ENCODE results near the gene AP2B1.

AP2B1 gene

DNA sequence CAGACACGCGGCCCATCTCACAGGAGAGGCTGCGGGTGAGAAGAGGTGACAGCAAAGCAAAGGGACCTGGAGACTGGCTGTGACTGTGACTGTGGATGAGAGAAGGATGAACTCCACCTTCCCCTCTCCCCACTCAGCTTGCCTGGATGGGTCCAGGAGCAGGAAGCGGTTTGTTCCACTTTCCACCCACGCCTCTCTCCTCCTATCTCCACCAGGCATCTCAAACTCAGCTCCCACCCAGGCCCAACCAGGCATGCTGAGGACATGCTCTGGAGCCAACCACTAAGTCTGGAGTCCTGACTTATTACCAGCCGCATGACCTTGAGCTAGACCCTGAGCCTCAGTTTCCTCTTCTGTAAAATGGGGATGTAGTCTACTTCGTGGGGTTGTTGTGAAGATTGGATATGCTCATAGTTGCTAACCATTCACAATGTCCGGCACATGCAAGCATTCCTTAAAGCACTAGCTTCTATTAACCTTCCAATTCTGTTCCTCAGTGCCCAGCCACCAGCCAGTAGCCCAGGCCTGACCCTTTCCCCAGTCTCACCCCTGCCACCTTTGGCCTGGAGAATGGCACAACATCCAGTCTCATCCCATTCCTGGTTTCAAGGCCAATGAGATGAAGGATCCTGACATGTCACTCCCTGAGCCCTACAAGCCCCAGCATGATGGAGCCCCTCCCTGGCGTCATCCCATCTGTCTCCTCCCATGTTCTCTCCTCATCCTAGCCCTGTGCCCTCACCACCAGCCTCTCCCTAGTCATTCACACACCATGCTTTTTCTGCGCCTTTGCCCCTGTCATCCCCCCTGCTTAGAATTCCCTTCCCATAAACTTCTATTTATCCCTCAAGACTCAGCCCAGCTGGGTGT lies 163.6 kb downstream of the AP2B1 start:
- no peak for DNase-seq

DNA sequence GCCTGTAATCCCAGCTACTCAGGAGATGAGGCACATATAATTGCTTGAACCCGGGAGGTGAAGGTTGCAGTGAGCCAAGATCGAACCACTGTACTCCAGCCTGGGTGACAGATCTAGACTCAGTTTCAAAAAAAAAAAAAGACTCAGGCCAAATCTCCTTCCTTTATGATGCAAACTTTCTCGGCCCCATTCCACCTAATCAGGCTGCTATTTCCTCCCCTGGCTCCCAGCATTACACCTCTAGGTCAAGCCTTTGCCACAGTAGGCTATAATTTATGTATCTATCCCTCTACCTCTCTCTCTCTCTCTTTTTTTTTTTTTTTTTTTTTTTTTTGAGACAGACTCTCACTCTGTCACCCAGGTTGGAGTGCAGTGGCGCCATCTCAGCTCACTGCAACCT lies 164.4 kb downstream of the AP2B1 start:
- DNase-seq: peak; percentile 67

DNA sequence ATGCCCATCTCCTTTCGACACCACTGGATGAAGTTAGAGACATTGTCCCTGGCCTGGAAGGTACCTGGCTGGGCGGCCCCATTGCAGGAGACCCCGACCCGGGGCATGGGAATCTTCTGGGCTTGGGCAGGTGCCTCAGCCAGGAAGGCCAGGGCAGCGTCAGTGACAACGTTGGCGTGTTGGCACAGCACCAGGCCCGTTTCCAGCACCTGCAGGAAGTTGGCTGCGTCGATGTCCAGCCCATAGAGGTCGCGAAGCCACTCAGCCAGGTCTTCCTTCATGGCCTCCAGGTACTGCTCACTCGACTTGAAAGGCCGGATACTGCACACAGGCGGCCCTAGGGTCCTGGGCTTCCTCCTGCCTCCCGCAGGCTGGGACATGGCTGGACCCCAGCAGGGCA lies 165.3 kb downstream of the AP2B1 start:
- DNase-seq: no peak

DNA sequence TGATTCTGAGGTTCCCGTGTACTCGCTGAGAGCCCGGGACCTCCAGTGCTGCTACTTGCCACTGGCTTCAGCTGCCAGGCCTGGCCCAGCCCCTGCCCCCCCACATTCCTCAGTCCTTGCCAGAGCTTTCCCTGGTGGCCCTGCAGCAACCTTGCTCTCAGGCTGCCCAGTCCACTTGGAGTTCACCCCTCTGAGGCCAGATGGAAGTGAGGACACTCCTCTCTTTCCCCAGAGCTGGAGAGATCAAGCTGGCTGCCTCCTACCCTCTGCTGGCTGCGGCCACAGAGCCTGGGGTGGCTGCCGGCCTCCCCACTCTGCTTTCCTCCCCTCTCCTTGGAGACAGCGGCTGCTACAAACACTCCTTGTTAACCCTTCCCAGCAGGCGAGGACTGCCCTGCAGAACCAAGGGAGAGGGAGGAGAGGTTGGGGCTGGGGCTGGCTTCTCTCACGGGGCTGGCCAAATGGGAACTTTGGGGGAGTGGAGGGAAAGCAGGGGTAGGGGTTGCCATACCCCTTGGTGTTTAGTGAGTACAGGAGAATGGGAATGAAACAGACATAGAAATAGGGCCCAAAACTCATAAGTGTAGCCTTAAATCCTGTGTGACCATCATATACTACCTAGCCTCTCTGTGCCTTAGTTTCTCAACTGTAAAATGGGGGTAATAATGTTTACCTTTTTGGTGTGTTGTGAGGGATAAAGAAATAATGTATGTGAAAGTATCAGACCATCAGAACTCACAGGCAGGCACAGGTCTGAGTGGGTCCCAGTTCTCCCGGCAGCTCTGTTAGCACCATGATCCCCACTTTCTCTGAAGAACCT lies 166.0 kb downstream of the AP2B1 start, which contains the start of gene GAS2L2:
Gene GAS2L2, minus strand, starts transcription at position 295 of the 820 bp plus-strand sequence. CDS start 389 bp downstream, outside the sequence.
- no peak for DNase-seq

DNA sequence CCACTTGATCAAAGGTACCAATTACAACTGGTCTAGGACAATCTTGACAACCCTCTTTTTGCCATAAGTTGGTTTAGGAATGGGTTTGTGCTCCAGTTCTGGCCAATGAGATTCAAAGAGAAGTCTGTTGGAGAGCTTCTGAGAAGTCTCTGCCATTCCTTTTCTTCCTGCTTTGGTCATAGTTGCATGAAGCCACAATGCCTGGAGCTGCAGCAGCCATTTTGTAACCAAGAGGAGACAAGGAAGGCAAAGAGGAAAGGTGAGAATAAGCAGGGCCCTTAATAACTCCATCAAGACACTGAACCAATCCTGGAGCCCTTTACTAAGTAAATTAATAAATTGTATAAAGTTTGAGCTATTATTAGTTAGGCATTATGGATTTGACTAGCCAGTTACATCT lies 170.1 kb downstream of the AP2B1 start:
- no peak for DNase-seq

DNA sequence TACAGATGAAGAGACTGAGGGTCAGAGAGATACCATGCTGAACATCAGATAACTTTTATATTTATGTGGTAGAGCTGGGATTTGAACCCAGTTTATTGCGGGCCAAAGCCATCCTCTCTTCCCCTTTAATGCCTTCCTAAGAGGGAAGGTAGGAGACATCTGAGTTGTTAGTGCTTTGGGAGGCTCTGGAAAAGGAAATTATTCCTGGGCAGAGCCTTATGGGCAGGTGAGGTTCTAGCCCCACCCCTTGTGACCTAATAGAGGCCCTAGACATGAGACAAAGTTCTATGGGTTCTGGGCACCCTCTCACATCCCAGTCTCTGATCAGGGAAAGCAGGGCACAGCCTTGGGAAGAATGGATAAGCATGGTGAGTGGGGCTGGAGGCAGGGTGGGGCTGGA lies 173.5 kb downstream of the AP2B1 start, which contains the start of gene C17orf50:
Gene C17orf50, plus strand, starts transcription at position 301 of the 400 bp plus-strand sequence. Its CDS starts 55 bp downstream, at position 356.
- no peak for DNase-seq

DNA sequence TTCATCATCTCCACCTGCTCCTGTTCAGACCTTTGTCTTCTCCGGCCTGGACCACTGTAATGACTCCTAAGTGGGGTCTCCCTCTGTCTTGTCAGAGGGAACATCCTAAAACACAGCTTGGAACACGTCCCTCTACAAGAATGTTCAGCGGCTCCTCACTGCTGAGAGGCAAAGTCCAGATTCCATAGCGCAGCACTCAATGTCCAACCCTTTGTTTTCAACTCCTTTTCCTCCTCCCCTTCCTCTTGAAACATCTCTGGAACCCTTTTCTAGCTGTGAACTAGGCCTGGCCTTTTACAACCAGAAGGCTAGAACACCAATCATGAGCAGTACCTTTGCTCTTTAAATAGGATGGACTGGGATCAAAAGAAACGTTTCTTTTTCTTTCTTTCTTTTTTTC lies 174.5 kb downstream of the AP2B1 start:
- no peak for DNase-seq

GRCh38 chr17:35763767-35764122 lies 176.6 kb downstream of the AP2B1 start:
- DNase-seq: no peak

DNA sequence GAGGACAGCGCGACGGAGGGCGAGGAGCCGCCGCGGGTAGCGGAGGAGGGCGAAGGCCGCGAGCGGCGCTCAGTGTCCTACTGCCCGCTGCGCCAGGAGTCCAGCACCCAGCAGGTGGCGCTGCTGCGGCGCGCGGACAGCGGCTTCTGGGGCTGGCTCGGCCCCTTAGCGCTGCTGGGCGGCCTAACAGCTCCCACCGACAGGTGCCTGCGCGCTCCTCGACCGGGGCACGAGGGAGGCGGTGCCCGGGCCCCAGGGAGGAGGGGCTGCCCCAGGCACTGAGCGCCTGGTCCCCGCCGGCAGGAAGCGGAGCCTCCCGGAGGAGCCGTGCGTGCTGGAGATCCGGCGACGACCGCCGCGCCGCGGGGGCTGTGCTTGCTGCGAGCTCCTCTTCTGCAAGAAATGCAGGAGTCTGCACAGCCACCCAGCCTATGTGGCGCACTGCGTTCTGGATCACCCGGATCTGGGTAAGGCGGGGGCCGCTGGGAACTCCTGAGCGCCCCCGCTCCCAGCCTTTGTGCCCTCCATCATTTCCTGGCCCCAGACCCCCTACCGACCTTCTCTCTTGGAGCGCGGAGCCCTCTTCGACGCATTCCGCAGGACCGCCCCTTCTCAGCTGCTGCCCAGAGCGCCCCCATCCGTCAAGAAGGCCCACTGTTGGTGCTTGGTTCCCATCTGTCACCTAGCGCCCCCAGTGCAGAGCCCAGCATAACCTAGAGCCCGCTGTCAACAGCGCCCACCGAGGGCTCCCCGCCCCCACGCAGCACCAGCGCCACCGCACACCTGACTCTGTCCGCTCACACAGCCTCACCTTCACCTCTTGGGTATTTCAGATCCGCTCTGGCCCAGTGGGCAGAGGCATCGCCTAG lies 177.2 kb downstream of the AP2B1 start:
- peak; percentile 84 for DNase-seq

GRCh38 chr17:35765086-35765710 lies 178.1 kb downstream of the AP2B1 start:
- DNase-seq: no peak

GRCh38 chr17:35765756-35766488 lies 178.8 kb downstream of the AP2B1 start:
- no peak for DNase-seq

- no peak for DNase-seq
Measured at GRCh38 chr17:35766489-35766877, 179.4 kb downstream of the AP2B1 start.

- peak; percentile 32 for DNase-seq
Measured at GRCh38 chr17:35766903-35767510, 179.9 kb downstream of the AP2B1 start.

DNA sequence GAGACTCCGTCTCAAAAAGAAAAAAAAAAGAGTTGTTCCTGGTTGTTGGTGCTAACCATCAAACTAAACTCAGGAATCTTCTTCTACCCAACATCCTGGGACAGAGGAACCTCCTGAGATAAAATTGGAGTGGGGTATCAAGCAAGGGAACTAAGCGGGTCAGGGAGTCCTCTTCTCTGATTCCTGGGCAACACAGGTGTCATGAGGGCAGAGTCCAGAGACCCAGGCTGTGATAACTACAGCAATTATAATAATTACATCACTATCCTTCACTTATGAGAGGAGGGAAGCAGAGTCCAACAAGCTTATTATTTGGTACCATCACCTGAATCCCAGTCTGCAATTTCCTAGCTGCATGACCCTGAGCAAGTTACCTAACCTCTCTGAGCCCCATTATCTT lies 181.7 kb downstream of the AP2B1 start:
- no peak for DNase-seq

- DNase-seq: no peak
Measured at GRCh38 chr17:35769895-35770486, 182.9 kb downstream of the AP2B1 start.

DNA sequence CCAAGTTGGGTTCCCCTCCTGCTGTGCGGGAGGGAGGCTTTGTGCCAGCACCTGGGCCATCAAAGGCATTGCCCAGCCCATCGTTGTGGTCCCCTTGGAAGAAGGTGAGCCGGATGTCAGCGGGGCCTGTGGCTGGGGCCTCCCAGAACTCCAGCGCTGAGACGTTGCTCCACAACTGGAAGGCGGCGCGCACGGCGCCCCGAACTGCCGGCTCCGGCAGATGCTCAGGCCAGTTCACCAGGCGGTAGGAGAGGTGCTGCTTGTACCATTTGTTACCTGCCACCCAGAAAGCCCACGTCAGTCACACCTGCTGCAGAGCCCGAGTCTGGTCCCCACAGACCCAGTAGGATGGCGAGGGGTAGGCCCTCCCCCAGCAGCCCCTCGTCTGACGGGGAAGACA lies 186.0 kb downstream of the AP2B1 start:
- no peak for DNase-seq

DNA sequence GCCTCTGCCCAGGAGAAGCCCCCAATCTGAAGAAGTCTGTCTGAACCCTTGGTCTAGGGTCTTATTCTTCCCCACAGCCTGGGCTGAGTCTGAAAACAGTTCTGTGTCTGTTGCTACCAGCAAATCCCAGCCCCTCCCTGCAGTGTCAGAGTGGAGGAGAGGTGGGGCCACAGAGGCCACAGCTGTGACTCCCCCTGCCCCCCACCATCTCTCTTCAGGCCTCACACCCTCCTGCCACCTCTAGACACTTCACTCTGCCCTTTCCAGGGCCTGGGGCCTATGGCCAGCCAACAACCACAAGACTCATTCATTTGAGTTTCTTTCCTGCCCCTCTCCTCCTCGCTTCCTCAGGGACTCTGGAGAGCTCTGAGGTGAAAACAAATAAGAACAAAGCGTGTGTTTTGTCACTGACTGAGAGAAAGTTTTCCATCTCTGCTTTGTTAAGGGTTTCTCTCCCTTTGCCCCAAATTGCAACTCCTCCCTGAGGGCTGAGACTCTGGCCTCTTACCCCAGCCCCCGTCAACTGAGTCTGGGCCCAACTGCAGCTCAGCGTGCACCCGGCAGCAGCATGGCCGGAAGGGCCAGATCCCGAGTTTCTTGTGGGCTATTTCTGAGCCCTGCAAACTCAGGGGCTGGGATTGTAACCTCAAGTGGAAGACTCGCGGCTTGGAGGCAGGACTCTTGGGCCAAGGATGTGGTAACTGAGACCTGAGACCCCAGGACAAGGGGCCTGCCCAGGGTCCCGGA lies 186.7 kb downstream of the AP2B1 start:
- DNase-seq: no peak

DNA sequence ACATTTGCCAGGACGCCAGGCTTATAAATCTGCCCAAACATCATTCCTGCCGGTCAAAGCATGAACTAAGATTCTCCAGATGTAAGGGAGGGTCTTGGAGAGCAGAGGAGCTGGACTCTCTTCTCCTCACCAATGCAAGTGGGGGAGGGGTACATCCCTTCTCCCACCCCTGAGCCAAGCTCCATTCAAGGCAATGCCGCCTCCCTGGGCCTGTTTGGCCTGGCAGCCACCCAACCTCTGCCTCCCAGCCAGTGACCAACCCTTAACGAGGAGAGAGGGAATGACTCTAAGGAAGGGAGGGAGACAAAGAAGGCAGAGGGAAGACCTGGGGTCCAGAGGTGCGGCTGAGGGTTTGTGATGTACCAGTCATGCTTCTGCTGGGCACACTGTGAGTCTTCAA lies 187.4 kb downstream of the AP2B1 start:
- no peak for DNase-seq

GRCh38 chr17:35775039-35775438 lies 187.9 kb downstream of the AP2B1 start:
- no peak for DNase-seq

DNA sequence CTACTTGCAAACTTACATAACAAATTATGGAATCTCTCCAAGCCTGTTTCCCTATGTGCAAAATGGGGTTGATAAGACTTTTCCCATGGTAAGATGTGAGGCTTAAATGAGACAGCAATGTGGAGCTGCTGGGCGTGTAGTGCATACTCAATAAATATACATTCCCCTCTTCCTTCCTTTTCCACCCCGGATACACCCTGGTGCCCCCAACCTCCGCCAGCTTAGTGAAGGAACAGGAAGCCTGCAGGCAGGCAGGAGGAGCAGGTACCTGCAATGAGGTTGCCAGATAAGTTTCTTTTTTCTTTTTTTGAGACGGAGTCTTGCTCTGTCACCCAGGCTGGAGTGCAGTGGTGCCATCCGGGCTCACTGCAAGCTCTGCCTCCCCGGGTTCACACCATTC lies 188.5 kb downstream of the AP2B1 start:
- DNase-seq: no peak

Measured in NCI-H226 (cell line).